GM23338 (cell line): ENCODE results near the gene WFDC10A.
"Not testable (repeated sequence)": the region's sequence is repeated elsewhere in the genome, so short reads cannot be mapped to it uniquely, and the experiment has no call there.

Experiments used
- CREB1 ChIP-seq: fragments of 250-450 bp; sonication (Bioruptor Pico); IDR thresholded peaks from 2 replicates; pipeline ENCODE4 v1.5.0; 2020; ENCODE audit warnings: low read depth, mild to moderate bottlenecking, moderate library complexity
- CTCF ChIP-seq, 2 experiments: fragments of 200-600 bp in 1 of 2; sonication (generic) in 1 of 2; conservative IDR thresholded peaks; 2 replicates each; pipeline versions ENCODE4 v1.5.1 to v1.6.1; 2016 to 2017; ENCODE audit warnings: antibody characterized with exemption in 2 of 2, low read depth in 2 of 2, mild to moderate bottlenecking in 2 of 2, moderate library complexity in 1 of 2
- ETS1 ChIP-seq: IDR thresholded peaks from 2 replicates; pipeline ENCODE4 v1.6.1; 2016; ENCODE audit warnings: antibody characterized with exemption
- EZH2 ChIP-seq: fragments of 200-600 bp; sonication (generic); IDR thresholded peaks from one replicate; pipeline ENCODE4 v1.8.0; 2017; ENCODE audit warnings: antibody characterized with exemption, mild to moderate bottlenecking, low read depth; ENCODE audit not compliant: unreplicated experiment
- NANOG ChIP-seq: IDR thresholded peaks from 2 replicates; pipeline ENCODE4 v1.6.1; 2016; ENCODE audit warnings: antibody characterized with exemption, borderline replicate concordance
- POLR2AphosphoS5 ChIP-seq: IDR thresholded peaks from 2 replicates; pipeline ENCODE4 v1.6.1; 2016; ENCODE audit warnings: antibody characterized with exemption, low read depth
- REST ChIP-seq: IDR thresholded peaks from one replicate; pipeline ENCODE4 v1.6.1; 2018; ENCODE audit warnings: antibody characterized with exemption; ENCODE audit not compliant: unreplicated experiment
- ZNF114 ChIP-seq: fragments of 250-450 bp; sonication (Bioruptor Pico); IDR thresholded peaks from 2 replicates; pipeline ENCODE4 v1.5.0; 2020; ENCODE audit warnings: mild to moderate bottlenecking, moderate library complexity
- ZNF331 ChIP-seq: fragments of 250-450 bp; sonication (Bioruptor Pico); IDR thresholded peaks from 2 replicates; pipeline ENCODE4 v1.5.0; 2020; ENCODE audit warnings: low read depth, mild to moderate bottlenecking, moderate library complexity
- ZNF462 ChIP-seq: fragments of 250-450 bp; sonication (Bioruptor Pico); IDR thresholded peaks from 2 replicates; pipeline ENCODE4 v1.5.0; 2020; ENCODE audit warnings: mild to moderate bottlenecking, moderate library complexity

GRCh38 chr20:45585986-45586385 is 43.6 kb upstream of the WFDC10A start:
- TF ChIP-seq EZH2; CTCF (conservative IDR thresholded peaks at IDR 0.05; ENCODE audit: low read depth in 2 of 2); POLR2AphosphoS5; ZNF462 (CRISPR knock-in tag); REST; CREB1 (CRISPR knock-in tag); ETS1; ZNF114; NANOG; ZNF331 (CRISPR knock-in tag): not testable (repeated sequence)
